Activated CD4-positive, alpha-beta T cell treated with anti-CD3 and anti-CD28 coated beads, Interleukin-2, amount 50 U/mL, for 48 hours (primary cell): ENCODE measurements around the gene TRIM47.

Experiments used
- DNase-seq, 2 experiments: peaks; one replicate each; pipeline ENCODE4 v3.0.0-alpha.2; 2020

The TRIM47 gene

GRCh38 chr17:75908201-75908600 is 29.8 kb upstream of the TRIM47 start:
- no peak for DNase-seq

- DNase-seq, result no peak
These were observed 27.9 kb upstream of the TRIM47 start for GRCh38 chr17:75906143-75906884.

- peak; percentile 95 for DNase-seq
These were observed 26.6 kb upstream of the TRIM47 start, which contains the start of gene MRPL38 for GRCh38 chr17:75904749-75905521. TSS of gene MRPL38 (minus strand) at chr17:75904884. CDS start at chr17:75904875, 9 bp downstream.

GRCh38 chr17:75902406-75902805 is 24.0 kb upstream of the TRIM47 start:
- DNase-seq, result no peak

GRCh38 chr17:75901727-75902126 is 23.3 kb upstream of the TRIM47 start:
- no peak for DNase-seq

- no peak for DNase-seq
These were observed 22.5 kb upstream of the TRIM47 start for GRCh38 chr17:75900691-75901533.

- DNase-seq, result no peak
These were observed 21.5 kb upstream of the TRIM47 start for GRCh38 chr17:75899767-75900468.

- no peak for DNase-seq
These were observed 21.0 kb upstream of the TRIM47 start for GRCh38 chr17:75899353-75899752.

GRCh38 chr17:75898791-75899190 is 20.4 kb upstream of the TRIM47 start:
- no peak for DNase-seq

- DNase-seq, result no peak
These were observed 19.7 kb upstream of the TRIM47 start for GRCh38 chr17:75898065-75898464.

GRCh38 chr17:75897160-75898019 is 19.0 kb upstream of the TRIM47 start:
- DNase-seq, result no peak

GRCh38 chr17:75896415-75897159 is 18.2 kb upstream of the TRIM47 start, which contains the start of gene TRIM65:
TSS of gene TRIM65 (minus strand) at chr17:75896951. CDS start at chr17:75896937, 14 bp downstream.
- DNase-seq, result peak; percentile 81

GRCh38 chr17:75895370-75896155 is 17.2 kb upstream of the TRIM47 start:
- DNase-seq, result peak in 1 of 2 experiments; percentile 41

- DNase-seq, result no peak
These were observed 15.8 kb upstream of the TRIM47 start for GRCh38 chr17:75894049-75894733.

GRCh38 chr17:75893305-75894048 is 15.1 kb upstream of the TRIM47 start:
- no peak for DNase-seq

- DNase-seq, result no peak
These were observed 14.3 kb upstream of the TRIM47 start for GRCh38 chr17:75892556-75893224.

GRCh38 chr17:75891605-75892555 is 13.5 kb upstream of the TRIM47 start:
- DNase-seq, result no peak
